HG02588 (cell line): Measurements from ENCODE around the gene ZNF652.

Source experiments
- ATAC-seq: cut with Tn5 transposase; IDR thresholded peaks from one replicate; pipeline ENCODE4 v1.9.1; 2021; ENCODE audit warnings: mild to moderate bottlenecking, moderate library complexity; ENCODE audit not compliant: unreplicated experiment

The ZNF652 gene

DNA sequence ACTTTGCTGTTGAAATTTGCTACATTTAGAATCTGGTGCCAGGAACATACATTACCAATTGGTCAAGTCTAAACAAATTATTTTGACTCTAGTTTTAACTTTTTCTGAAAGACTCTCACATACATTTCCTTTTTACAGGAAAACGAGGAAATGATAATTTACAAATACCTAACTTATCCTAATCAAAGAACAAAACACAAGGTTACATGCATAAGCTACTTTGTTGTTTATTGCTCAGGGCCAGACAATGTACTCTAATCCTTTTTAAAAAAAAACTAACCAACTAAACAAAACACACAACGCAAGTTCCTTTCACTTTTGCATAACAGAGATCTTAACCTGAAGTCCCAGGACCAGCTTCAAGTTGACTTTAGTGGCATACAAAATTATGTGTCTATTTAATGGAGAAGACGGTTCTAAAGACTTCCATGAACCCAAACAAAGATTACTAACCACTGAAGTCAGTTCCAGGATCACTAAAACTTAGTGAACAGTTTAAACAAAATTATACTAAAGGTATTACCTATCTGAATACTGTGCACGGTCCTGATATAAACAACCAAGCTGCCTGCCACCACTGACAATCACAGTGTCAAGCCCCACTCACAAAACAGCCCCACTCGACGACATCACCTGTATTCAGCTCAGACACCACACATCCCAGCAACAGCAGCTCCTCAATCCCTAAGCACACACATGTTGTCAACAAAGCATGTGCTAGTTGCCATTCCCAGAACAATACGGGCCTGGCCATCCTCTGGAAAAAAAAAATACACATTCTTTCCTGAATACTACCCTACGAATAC is 1.9 kb downstream of the ZNF652 start:
- no peak for ATAC-seq

- no peak for ATAC-seq
These were observed 3.3 kb downstream of the ZNF652 start for GRCh38 chr17:49358641-49359247.

DNA sequence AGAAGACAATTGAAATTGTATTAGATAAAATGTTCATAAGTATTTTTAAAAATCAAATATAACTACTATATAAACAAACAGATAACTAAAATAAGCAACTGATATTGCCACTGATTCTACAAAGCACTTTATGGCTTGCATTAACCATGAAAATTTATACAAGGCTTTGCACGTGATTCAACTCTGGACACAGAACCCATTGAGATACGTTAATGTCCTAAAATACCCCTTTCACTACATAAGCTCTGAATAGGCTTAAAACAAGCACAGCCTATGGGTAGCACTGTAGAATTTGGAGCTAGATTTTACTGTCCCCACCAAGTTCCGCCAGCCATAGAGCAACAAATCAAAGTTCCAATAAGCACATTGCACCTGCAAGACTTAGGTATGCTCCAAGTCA is 4.5 kb downstream of the ZNF652 start:
- no peak for ATAC-seq

- no peak for ATAC-seq
These were observed 5.7 kb downstream of the ZNF652 start for GRCh38 chr17:49356320-49356719.

GRCh38 chr17:49353607-49354006 is 8.4 kb downstream of the ZNF652 start:
- no peak for ATAC-seq

GRCh38 chr17:49352587-49353154 is 9.4 kb downstream of the ZNF652 start:
- no peak for ATAC-seq

DNA sequence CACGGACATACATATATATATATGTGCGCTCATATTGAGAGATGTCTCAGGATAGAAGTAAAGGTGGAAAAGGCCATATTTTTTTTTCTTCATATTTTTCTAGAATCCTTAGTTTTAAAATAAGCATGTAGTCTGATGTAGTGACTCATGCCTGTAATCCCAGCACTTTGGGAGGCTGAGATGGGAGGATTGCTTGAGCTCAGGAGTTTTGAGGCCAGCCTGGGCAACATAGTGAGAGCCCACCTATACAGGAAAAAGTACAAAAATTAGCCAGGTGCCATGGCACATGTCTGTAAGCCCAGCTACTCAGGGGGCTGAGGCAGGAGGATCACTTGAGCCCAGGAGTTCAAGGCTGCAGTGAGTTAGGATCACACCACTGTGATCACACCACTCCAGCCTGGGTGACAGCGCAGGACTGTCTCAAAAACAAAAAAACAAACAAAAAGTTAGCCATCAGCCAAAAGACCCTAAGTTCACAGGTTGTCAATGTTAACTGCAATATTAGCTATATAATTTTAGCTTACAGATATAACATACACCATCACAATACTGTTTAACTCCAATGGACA is 10.4 kb downstream of the ZNF652 start:
- ATAC-seq, result no peak

- no peak for ATAC-seq
These were observed 12.5 kb downstream of the ZNF652 start for GRCh38 chr17:49349541-49349940.

DNA sequence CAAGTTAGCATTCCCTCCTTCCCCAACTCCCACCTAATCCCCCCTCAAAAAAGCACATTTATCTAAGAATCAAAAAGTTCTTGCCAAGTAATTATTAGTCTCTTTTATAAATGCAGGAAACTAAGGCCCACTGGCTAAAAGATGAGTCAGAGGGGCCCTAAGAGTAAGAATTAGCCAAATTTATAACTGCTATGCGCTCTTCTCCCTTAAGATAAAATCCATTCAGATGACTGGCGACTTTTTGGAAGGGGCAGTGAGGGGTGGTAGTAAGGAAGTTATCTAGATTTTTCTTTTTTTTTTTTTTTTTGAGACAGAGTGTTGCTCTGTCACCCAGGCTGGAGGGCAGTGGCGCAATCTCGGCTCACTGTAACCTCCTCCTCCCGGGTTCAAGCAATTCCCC is 17.1 kb downstream of the ZNF652 start:
- no peak for ATAC-seq

DNA sequence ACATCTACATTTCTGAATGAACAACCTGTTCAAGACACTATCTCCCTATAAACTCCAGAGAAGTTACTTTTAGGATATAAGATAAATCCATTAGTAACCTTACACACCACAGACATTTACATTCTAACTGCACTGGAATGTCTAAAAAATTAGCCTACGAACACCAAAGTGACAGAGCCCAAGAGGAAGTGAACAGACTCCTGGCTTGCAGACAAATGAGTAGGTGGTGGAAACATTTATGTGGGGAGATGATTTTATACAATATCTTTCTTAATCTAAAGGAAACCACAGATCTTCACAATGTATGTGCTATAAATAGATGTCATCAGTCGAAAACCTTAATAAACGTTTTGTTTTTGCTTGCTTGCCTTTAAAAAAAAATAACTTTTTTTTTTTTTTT is 18.8 kb downstream of the ZNF652 start:
- ATAC-seq, result no peak

- ATAC-seq, result peak; percentile 24
These were observed 19.5 kb downstream of the ZNF652 start for GRCh38 chr17:49342575-49342936.

- no peak for ATAC-seq
These were observed 20.7 kb downstream of the ZNF652 start for GRCh38 chr17:49341356-49341755.

DNA sequence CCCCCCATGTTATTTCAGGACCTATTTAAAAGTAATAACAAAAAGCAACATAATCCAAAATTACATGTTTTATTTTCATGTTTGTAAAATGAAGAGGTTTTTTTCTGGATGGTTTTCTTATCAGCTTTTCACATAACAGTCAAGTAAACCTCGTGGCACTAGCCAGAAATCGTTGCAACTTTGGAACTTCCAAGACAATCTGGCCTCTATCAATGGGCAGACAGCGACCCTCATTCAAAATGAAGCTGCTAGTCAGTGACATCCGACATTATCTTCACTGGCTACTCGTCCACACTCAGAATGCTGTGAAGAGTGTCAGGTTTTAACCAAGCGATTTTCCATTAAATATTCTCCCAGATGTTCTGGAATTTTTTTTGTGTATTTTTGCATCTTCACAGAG is 22.7 kb downstream of the ZNF652 start:
- ATAC-seq, result no peak

DNA sequence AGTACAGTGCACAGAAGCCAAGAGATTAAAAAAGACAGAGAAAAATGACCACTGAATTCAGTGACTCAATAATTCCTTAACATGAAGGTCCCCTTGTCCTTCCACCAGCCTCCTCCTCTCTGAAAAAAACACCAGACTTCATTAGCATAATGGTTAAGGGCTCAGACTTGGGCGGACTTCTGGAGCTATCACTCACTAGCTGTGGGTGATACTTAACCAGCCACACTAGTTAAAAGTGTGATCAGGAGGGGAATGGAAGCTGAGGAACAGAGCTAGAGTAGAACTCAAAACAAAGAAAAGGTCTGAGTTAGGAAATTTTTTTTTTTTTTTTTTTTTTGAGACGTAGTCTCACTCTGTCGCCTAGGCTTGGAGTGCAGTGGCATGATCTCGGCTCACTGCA is 23.2 kb downstream of the ZNF652 start:
- no peak for ATAC-seq

- ATAC-seq, result no peak
These were observed 24.2 kb downstream of the ZNF652 start for GRCh38 chr17:49337884-49338283.

DNA sequence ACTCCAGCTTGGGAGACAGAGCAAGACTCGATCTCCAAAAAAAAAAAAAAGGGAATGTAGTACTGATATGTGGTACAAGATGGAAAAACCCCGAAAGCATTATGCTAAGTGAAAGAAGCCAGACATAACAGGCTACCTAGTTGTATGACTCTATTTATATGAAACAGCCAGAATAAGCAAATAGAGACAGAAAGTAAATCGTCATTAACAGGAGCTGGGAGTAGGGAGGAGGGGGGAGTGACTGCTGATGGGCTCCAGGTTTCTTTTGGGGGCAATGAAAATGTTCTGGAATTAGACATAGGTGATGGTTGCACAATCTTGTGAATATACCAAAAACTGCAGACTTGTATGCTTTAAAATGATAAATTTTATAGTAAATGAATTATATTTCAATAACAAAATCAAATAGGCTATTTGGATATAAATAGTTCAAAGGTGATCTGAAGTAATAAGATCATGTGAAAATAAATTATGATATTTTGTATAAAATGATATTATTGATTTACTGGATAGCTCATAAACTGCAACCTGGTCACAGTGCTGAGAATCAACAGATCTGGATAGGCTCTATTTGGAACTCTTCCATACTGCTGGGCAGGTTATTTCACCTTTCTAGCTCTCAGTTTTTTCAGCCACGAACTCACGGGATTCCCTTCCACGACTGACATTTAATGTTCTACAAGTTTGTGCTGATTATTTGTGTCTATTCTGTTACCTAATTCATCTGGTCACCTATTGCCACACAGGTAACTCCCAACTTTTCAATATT is 27.1 kb downstream of the ZNF652 start:
- ATAC-seq, result no peak

- ATAC-seq, result no peak
These were observed 28.2 kb downstream of the ZNF652 start for GRCh38 chr17:49333804-49334203.

DNA sequence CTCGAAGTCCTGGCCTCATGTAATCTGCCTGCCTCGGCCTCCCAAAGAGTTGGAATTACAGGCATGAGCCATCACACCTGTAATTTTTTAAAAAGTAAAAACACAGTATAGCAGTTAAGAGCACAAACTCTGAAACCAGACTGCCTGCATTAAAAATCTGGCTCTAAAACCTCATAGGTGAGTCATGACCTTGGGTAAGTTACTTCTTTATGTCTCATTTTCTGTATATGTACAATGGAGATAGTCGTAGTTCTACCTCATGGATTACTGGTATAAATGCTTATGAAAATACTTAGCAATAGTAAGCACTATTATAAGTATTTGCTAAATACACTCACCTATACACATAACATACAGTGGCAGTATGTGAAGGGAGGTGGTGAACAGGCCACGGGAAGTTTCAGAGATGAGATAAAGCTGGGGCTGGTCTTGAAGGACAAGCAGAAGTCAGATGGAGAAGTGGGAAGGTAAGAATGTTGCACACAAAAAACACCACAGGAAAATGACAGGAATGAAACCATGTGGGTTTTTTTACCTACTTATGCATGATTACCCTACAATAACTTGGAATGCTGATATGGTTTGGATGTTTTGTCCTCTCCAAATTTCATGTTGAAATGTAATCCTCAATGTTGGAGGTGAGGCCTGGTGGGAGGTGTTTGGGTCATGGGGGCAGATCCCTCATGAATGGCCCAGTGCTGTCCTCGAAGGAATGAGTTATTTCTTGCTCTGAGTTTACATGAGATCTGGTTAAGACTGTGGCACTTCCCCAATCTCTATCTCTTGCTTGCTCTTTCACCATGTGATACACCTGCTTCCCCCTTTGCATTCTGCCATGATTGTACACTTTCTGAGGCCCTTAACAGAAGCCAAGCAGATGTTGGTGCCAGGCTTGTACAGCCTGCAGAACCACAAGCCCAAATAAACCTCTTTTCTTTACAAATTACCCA is 33.9 kb downstream of the ZNF652 start:
- ATAC-seq, result no peak

DNA sequence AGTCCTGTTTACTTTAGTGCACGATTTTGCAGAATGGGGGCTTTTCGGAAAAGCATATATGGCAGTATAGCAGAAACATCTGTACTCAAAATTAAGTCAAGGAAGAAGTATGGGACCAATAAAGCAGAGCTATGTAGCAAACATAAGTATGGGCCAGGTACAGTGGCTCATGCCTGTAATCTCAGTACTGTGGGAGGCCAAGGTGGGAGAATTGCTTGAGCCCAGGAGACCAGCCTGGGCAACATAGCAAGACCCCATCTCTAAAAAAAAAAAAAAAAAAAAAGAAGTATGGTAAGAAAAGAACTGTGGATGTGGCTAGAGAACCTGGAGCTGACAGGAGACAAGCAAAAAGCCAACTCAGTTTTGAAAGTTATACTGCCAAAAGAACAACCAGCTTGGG is 36.1 kb downstream of the ZNF652 start:
- no peak for ATAC-seq

DNA sequence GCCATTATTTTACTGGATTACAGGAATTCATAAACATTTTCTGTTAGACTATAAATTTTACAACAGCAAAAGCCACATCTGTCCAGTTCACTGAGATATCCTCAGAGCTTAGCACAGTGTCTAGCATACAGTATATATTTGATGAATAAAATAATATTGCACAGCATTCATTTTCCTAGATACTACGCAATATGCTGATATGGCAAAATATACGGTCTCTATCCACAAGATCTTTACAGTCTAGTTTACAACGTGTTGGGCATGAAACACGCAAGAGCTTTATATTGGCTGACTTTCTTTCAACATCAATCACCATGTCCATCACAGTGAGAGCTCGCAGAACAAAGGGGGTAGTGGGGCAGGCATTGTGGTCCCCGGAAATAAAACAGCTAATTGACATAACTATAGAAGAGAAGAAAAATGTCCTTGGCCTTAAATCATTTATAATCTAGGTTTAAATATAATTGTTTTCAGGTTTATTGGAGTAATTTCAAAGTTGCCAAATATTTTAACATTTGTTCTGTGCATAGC is 43.5 kb downstream of the ZNF652 start:
- no peak for ATAC-seq
